A549 (cell line): ENCODE measurements around the gene PTPRD. TPM values are rescaled to one million over a fixed set of nuclear protein-coding genes. Genes with fewer than 3 reads are reported as not detected.

Source experiments
- ATAC-seq, 2 experiments: fragments of 200-7000 bp in 1 of 2; fragments of >200 bp in 1 of 2; cut with Nextera tagmentation in 1 of 2; cut with Tn5 transposase in 1 of 2; 3 replicates each; pipeline versions ENCODE4 v1.8.0 to v1.9.1; 2018 to 2020; ENCODE audit warnings: mild to moderate bottlenecking in 1 of 2, moderate library complexity in 1 of 2
- CTCF ChIA-PET: fragments of 300-600 bp; sonication (Branson Sonifier 250); formaldehyde crosslinking; extraction: SDS; loops from one replicate; lab custom pipeline; 2021; ENCODE audit warnings: antibody characterized with exemption, inconsistent platforms; lab: Yijun Ruan, JAX
- POLR2A ChIA-PET: fragments of 350-600 bp; formaldehyde crosslinking; extraction: SDS; loops from one replicate; lab custom pipeline; 2021; ENCODE audit warnings: antibody characterized with exemption, inconsistent platforms; lab: Yijun Ruan, JAX
- DNase-seq, 2 experiments: peaks; one replicate each; pipeline versions ENCODE4 v3.0.0 to v3.0.0-alpha.2; 2011 to 2016; ENCODE audit warnings: low read depth in 1 of 2, low spot score in 1 of 2
- FAIRE-seq: peaks from 2 replicates; lab custom pipeline; 2011; peaks lifted over from hg19 to GRCh38; lab: Jason Lieb, UNC
- H3K27ac ChIP-seq, 2 experiments: fragments of >200 bp; sonication (Bioruptor Twin); formaldehyde crosslinking; 3 replicates each; pipeline ENCODE4 v1.5.1; 2016 to 2017
- H3K4me1 ChIP-seq: fragments of >200 bp; sonication (Bioruptor Twin); formaldehyde crosslinking; 3 replicates; pipeline ENCODE4 v1.6.1; 2016
- H3K4me2 ChIP-seq: fragments of >200 bp; sonication (Bioruptor Twin); formaldehyde crosslinking; 3 replicates; pipeline ENCODE4 v1.6.1; 2016
- H3K4me3 ChIP-seq: fragments of >200 bp; sonication (Bioruptor Twin); formaldehyde crosslinking; 3 replicates; pipeline ENCODE4 v1.5.1; 2016
- H3K9me3 ChIP-seq: fragments of >200 bp; sonication (Bioruptor Twin); formaldehyde crosslinking; 3 replicates; pipeline ENCODE4 v1.6.1; 2016
- CBX2 ChIP-seq: fragments of 200-600 bp; sonication (generic); IDR thresholded peaks from 2 replicates; pipeline ENCODE4 v1.6.1; 2016; ENCODE audit warnings: low read depth, mild to moderate bottlenecking, borderline replicate concordance
- CBX8 ChIP-seq: fragments of 200-600 bp; sonication (generic); IDR thresholded peaks from 2 replicates; pipeline ENCODE4 v1.6.1; 2016
- EHF ChIP-seq: fragments of 250-450 bp; sonication (Bioruptor Pico); IDR thresholded peaks from 2 replicates; pipeline ENCODE4 v1.5.0; 2020; ENCODE audit warnings: mild to moderate bottlenecking
- FOSB ChIP-seq: fragments of 250-450 bp; sonication (Bioruptor Pico); IDR thresholded peaks from 2 replicates; pipeline ENCODE4 v1.5.0; 2020; ENCODE audit warnings: mild to moderate bottlenecking, moderate library complexity
- GATA3 ChIP-seq: IDR thresholded peaks from 2 replicates; pipeline ENCODE4 v1.6.1; 2012; ENCODE audit warnings: borderline replicate concordance
- HOXA7 ChIP-seq: fragments of 250-450 bp; sonication (Bioruptor Pico); IDR thresholded peaks from 2 replicates; pipeline ENCODE4 v1.5.0; 2020; ENCODE audit warnings: mild to moderate bottlenecking, moderate library complexity
- HOXB13 ChIP-seq: fragments of 250-450 bp; sonication (Bioruptor Pico); IDR thresholded peaks from 2 replicates; pipeline ENCODE4 v1.5.0; 2020; ENCODE audit warnings: low read depth, mild to moderate bottlenecking, moderate library complexity
- HOXB5 ChIP-seq: fragments of 250-450 bp; sonication (Bioruptor Pico); IDR thresholded peaks from 2 replicates; pipeline ENCODE4 v1.5.0; 2020; ENCODE audit warnings: mild to moderate bottlenecking, moderate library complexity
- MAFK ChIP-seq: fragments of 450-650 bp; IDR thresholded peaks from 2 replicates; pipeline ENCODE4 v1.6.1; 2014; ENCODE audit not compliant: partially characterized antibody
- NFE2L2 ChIP-seq: fragments of 150-350 bp; conservative IDR thresholded peaks from 2 replicates; pipeline ENCODE4 v1.6.1; 2014; ENCODE audit warnings: low read length
- POLR2A ChIP-seq: IDR thresholded peaks from 2 replicates; pipeline ENCODE4 v1.6.1; 2012; ENCODE audit warnings: mild to moderate bottlenecking, low read length
- RAD21 ChIP-seq, 2 experiments: fragments of >200 bp in 1 of 2; sonication (Bioruptor Twin) in 1 of 2; formaldehyde crosslinking in 1 of 2; IDR thresholded peaks in 1 of 2; conservative IDR thresholded peaks in 1 of 2; 2 replicates in 1 of 2; 3 replicates in 1 of 2; pipeline ENCODE4 v1.6.1; 2012 to 2018; ENCODE audit warnings: inconsistent platforms in 1 of 2
- RCOR1 ChIP-seq: fragments of 150-350 bp; IDR thresholded peaks from 2 replicates; pipeline ENCODE4 v1.6.1; 2014; ENCODE audit warnings: antibody characterized with exemption, low read length, low read depth
- SREBF2 ChIP-seq: fragments of 450-650 bp; IDR thresholded peaks from 2 replicates; pipeline ENCODE4 v1.6.1; 2014; ENCODE audit warnings: mild to moderate bottlenecking, moderate library complexity
- TFCP2L1 ChIP-seq: fragments of 250-450 bp; sonication (Bioruptor Pico); IDR thresholded peaks from 2 replicates; pipeline ENCODE4 v1.5.0; 2021; ENCODE audit warnings: mild to moderate bottlenecking
- ZFP36 ChIP-seq: fragments of 450-650 bp; IDR thresholded peaks from 2 replicates; pipeline ENCODE4 v1.6.1; 2014; ENCODE audit warnings: borderline replicate concordance; ENCODE audit not compliant: partially characterized antibody
- ZSCAN20 ChIP-seq: fragments of 250-450 bp; sonication (Bioruptor Pico); IDR thresholded peaks from 2 replicates; pipeline ENCODE4 v1.8.0; 2022; ENCODE audit warnings: mild to moderate bottlenecking, moderate library complexity
- WGBS: methylation state at CpG from one replicate; pipeline ENCODE4 v1.1.6; 2017; ENCODE audit errors: missing lambda C conversion rate; 5-methylcytosine and 5-hydroxymethylcytosine counted together
- polyA plus RNA-seq, 4 experiments: library from polyadenylated mRNA; depleted of rRNA in 3 of 4; stranded (reverse); fragments of >200 nt; fragmentation: RNase III in 1 of 4; extraction: RNeasy Plus Mini Kit Qiagen cat#74134 plus additional on column Dnase treatment in 1 of 4; gene quantifications; 2 replicates in 3 of 4; 3 replicates in 1 of 4; pipeline ENCODE4 v1.2.3, GENCODE V29; 2011 to 2017
- TF ChIP-seq, protein P1 (sequence below): fragments of >200 bp; sonication (Bioruptor Twin); formaldehyde crosslinking; IDR thresholded peaks from 3 replicates; pipeline ENCODE4 v1.5.1; 2016
- TF ChIP-seq, protein P2 (sequence below): fragments of 250-450 bp; sonication (Bioruptor Pico); IDR thresholded peaks from 2 replicates; pipeline ENCODE4 v1.5.0; 2020; ENCODE audit warnings: low read depth, mild to moderate bottlenecking, moderate library complexity
- TF ChIP-seq, protein P3 (sequence below): fragments of >200 bp; sonication (Bioruptor Twin); formaldehyde crosslinking; IDR thresholded peaks from 3 replicates; pipeline ENCODE4 v1.6.1; 2016
- TF ChIP-seq, protein P4 (sequence below): fragments of 250-450 bp; sonication (Bioruptor Pico); IDR thresholded peaks from 2 replicates; pipeline ENCODE4 v1.5.0; 2021; ENCODE audit warnings: mild to moderate bottlenecking, moderate library complexity, borderline replicate concordance
- TF ChIP-seq, protein P5 (sequence below): IDR thresholded peaks from 2 replicates; pipeline ENCODE4 v1.6.1; 2012

The PTPRD gene
- polyA plus RNA-seq, 2 of the 4 experiments (the other 2 are of a cell fraction): 0.39 to 1.3 TPM

DNA sequence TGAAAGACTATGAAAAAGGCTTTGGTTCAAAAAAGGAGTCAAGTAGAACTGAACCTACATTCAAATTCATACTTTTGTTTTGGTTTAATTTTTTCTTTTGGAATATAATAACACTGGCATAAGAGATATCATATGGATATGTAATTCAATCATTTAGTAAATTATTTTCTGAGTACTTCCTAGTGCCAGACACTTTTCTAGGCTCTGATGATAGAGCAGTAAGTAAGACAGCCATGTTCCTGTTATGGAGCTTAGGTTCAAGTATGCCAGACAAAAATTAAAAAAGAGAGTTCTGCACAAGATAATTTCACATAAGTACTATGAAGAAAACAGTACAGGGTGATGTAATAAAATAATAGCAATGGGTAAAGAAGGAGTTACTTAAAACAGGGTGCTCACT, 1074.0 kb downstream of the PTPRD start:
- H3K9me3 ChIP-seq: no peaks in the 10 kb centered on the region; the same call in 2 of the 3 replicates
- no peak overlapping the region for H3K27ac ChIP-seq
- no peak overlapping the region for H3K4me2 ChIP-seq
- H3K4me1 ChIP-seq: no peaks in the 10 kb centered on the region
- no peak overlapping the region for H3K4me3 ChIP-seq
- CTCF ChIA-PET: no interaction called here
- POLR2A ChIA-PET: no interaction called here
- FAIRE-seq: no peak
- TF ChIP-seq HOXB13 (CRISPR knock-in tag) (no peak), CBX2 (no peak), HOXA7 (no peak), POLR2A (no peak), EHF (CRISPR knock-in tag) (no peak), ZFP36 (no peak), SREBF2 (no peak), GATA3 (no peak), NFE2L2 (no peak)
- TF ChIP-seq, protein P1, sequence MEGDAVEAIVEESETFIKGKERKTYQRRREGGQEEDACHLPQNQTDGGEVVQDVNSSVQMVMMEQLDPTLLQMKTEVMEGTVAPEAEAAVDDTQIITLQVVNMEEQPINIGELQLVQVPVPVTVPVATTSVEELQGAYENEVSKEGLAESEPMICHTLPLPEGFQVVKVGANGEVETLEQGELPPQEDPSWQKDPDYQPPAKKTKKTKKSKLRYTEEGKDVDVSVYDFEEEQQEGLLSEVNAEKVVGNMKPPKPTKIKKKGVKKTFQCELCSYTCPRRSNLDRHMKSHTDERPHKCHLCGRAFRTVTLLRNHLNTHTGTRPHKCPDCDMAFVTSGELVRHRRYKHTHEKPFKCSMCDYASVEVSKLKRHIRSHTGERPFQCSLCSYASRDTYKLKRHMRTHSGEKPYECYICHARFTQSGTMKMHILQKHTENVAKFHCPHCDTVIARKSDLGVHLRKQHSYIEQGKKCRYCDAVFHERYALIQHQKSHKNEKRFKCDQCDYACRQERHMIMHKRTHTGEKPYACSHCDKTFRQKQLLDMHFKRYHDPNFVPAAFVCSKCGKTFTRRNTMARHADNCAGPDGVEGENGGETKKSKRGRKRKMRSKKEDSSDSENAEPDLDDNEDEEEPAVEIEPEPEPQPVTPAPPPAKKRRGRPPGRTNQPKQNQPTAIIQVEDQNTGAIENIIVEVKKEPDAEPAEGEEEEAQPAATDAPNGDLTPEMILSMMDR: no peak
- TF ChIP-seq, protein P2, sequence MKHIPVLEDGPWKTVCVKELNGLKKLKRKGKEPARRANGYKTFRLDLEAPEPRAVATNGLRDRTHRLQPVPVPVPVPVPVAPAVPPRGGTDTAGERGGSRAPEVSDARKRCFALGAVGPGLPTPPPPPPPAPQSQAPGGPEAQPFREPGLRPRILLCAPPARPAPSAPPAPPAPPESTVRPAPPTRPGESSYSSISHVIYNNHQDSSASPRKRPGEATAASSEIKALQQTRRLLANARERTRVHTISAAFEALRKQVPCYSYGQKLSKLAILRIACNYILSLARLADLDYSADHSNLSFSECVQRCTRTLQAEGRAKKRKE: no peak
- ATAC-seq: no peak
- DNase-seq: no peak

DNA sequence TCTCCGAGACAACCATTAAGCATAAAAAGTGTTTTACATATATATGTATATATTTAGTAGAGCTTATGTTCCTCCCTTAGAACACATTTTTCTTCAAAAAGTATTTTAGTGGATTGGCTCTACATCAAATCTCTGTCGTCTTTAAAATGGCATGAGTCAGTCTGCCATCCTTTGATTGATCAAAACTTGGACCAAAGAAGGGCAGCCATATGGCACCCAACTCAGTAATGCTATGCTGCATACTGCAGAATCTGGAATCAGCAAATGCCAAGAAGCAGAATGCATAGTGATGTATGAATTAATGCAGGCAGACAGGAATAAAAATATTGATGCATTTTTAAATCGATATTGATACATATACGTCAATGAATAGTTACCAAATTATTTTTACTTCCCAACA, 1074.4 kb downstream of the PTPRD start:
- DNase-seq (no peak), ATAC-seq (no peak), FAIRE-seq (no peak)
- H3K4me1 ChIP-seq: no peaks in the 10 kb centered on the region
- TF ChIP-seq, protein P3, sequence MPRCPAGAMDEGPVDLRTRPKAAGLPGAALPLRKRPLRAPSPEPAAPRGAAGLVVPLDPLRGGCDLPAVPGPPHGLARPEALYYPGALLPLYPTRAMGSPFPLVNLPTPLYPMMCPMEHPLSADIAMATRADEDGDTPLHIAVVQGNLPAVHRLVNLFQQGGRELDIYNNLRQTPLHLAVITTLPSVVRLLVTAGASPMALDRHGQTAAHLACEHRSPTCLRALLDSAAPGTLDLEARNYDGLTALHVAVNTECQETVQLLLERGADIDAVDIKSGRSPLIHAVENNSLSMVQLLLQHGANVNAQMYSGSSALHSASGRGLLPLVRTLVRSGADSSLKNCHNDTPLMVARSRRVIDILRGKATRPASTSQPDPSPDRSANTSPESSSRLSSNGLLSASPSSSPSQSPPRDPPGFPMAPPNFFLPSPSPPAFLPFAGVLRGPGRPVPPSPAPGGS: no peak
- TF ChIP-seq, protein P4, sequence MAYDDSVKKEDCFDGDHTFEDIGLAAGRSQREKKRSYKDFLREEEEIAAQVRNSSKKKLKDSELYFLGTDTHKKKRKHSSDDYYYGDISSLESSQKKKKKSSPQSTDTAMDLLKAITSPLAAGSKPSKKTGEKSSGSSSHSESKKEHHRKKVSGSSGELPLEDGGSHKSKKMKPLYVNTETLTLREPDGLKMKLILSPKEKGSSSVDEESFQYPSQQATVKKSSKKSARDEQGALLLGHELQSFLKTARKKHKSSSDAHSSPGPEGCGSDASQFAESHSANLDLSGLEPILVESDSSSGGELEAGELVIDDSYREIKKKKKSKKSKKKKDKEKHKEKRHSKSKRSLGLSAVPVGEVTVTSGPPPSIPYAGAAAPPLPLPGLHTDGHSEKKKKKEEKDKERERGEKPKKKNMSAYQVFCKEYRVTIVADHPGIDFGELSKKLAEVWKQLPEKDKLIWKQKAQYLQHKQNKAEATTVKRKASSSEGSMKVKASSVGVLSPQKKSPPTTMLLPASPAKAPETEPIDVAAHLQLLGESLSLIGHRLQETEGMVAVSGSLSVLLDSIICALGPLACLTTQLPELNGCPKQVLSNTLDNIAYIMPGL (CRISPR knock-in tag): no peak
- TF ChIP-seq TFCP2L1 (CRISPR knock-in tag): no peak
- TF ChIP-seq FOSB: no peak
- TF ChIP-seq RCOR1: no peak
- no peak for TF ChIP-seq HOXB5 (CRISPR knock-in tag)
- TF ChIP-seq POLR2A: no peak
- no peak for TF ChIP-seq MAFK
- TF ChIP-seq, protein P5, sequence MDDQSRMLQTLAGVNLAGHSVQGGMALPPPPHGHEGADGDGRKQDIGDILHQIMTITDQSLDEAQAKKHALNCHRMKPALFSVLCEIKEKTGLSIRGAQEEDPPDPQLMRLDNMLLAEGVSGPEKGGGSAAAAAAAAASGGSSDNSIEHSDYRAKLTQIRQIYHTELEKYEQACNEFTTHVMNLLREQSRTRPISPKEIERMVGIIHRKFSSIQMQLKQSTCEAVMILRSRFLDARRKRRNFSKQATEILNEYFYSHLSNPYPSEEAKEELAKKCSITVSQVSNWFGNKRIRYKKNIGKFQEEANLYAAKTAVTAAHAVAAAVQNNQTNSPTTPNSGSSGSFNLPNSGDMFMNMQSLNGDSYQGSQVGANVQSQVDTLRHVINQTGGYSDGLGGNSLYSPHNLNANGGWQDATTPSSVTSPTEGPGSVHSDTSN: no peak
- TF ChIP-seq RAD21 (conservative IDR thresholded peaks at IDR 0.05 in 1 of 2, IDR thresholded peaks at IDR 0.05 in 1 of 2): no peak
- TF ChIP-seq ZSCAN20 (CRISPR knock-in tag): no peak
- no peak for TF ChIP-seq HOXA7
- TF ChIP-seq CBX8: no peak
- H3K9me3 ChIP-seq: no peaks in the 10 kb centered on the region; the same call in 2 of the 3 replicates
- H3K4me3 ChIP-seq: no peak overlapping the region
- ChIA-PET CTCF (no interaction called here), POLR2A (no interaction called here)
- H3K27ac ChIP-seq: no peak overlapping the region
- 18% methylated on average over 4 of the region's 4 CpGs for WGBS
- H3K4me2 ChIP-seq: no peak overlapping the region
